GM21381 (cell line): ENCODE measurements around the gene TXNDC12.
A peak's percentile ranks its signal among the peaks of the same experiment; 100 is the strongest.
"Not testable (repeated sequence)": the region's sequence is repeated elsewhere in the genome, so short reads cannot be mapped to it uniquely, and the experiment has no call there.

Experiments
- ATAC-seq: cut with Tn5 transposase; IDR thresholded peaks from one replicate; pipeline ENCODE4 v1.9.1; 2021; ENCODE audit warnings: mild to moderate bottlenecking, moderate library complexity; ENCODE audit not compliant: unreplicated experiment

TXNDC12 gene

DNA sequence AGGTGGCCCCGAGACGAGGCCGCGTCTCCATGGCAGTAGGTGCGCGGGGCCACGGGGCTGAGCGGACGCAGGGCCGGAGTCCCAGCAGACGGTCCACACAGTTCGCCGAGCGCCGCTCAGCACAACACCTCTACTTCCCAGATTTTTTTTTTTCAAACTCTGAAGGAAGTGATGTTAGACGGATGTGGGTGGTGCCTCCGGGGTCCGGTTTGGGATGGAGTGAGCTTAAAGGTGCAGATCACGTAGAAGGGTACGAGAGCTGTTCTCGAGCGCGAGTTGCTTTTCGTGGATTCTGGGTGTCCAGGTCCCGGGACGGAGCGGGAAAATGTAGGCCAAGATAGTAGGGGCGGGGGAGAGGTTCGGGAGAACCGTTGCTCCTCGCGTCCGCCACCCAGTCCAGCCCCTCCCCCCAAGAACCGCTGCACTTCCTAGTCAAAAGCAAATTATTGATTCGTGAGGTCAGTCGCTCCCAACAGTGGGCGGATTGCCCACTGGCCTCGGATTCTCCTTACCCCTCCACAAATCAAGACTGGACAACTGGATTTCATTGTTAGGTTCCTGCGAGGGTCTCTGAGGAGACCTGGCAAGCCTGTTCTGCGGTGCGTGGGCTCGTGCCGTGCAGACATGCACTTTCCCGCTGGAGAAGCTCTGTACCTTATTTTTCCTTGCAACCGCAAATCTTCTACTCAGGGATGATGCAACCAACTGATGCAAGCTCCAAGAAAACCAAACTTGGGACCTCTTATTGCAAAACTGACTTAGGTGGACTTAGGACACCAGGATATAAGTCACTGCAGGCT lies at the start of gene TXNDC12:
TXNDC12 (minus strand) TSS at position 126 of the 800 bp plus-strand sequence; CDS start at position 31, 95 bp downstream.
- peak; percentile 42 for ATAC-seq

DNA sequence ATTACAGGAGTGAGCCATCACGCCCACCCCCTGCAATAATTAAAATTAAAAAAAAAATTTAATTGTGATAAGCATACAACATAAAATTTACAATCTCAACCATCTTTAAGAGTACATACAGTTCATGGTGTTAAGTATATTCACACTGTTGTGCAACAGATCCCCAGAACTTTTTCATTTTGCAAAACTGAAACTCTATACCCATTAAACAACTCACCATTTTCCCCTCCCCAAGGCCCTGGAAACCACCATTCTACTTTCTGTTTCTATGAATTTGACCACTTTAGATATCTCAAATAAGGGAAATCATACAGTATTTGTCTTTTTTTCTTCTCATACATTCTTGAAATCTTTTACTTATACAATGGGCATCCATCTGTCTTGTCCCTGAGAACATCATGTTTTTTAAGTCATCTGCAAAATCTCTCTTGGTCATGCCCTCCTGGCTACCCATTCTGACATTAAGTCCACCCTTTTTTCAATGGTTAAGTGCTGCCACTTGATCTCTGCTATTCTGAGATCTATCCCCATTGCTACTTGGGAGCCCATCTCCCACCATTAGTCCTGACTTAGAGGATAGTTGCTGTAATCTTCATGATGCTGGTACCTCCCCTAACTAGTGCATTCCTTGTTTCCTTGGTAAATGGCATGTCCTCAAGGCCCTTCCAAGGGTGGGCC lies 47.5 kb upstream of the TXNDC12 start:
- peak; percentile 75 for ATAC-seq

DNA sequence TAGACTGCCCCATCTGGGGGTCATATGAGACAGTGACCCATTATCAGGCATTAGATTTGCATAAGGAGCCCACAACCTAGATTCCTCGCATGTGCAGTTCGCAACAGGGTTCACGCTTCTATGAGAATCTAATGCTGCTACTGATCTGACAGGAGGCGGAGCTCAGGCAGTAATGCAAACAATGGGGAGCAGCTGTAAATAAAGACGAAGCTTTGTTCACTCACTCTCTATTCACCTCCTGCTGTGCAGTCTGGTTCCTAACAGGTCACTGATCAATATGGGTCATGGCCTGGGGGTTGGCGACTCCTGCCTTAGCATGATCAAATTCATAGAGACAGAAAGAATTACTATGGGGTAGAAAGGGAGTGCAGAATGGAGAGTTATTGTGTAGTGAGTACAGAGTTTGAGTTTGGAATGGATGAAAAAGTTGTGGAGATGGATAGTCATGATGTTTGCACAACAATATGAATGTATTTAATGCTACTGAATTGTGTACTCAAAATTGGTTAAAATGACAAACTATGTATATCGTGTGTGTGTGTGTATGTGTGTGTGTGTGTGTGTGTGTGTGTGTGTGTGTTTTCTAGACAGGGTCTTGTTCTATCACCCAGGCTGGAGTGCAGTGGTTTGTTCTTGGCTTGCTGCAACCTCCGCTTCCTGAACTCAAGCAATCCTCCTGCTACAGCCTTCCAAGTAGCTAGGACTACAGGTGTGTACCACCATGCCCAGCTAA lies 43.3 kb upstream of the TXNDC12 start:
- ATAC-seq: no peak

DNA sequence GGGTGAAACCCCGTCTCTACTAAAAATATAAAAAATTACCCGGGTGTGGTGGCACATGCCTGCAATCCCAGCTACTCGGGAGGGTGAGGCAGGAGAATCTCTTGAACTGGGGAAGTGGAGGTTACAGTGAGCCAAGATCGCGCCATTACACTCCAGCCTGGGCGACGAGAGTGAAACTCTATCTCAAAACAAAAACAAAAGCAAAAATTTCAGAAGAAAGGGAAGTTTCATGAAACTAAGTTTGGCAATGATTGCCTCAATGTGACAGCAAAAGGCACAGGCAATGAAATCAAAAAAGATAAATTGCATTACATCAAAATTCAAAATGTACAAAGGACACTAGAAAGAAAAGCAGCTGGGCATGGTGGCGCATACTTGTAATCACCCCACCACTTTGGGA lies 41.2 kb upstream of the TXNDC12 start:
- ATAC-seq: no peak

DNA sequence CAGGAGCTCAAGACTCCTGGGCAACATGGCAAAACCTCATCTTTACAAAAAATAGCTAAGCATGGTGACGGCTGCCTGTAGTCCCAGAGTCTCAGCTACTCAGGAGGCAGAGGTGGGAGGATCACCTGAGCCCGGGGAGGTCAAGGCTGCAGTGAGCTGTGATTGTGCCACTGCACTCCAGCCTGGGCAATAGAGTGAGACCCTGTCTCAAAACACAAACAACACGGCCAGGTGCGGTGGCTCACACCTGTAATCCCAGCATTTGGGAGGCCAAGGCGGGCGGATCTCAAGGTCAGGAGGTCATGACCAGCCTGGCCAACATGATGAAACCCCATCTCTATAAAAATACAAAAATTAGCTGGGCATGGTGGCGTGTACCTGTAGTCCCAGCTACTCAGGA lies 39.3 kb upstream of the TXNDC12 start:
- ATAC-seq: not testable (repeated sequence)

DNA sequence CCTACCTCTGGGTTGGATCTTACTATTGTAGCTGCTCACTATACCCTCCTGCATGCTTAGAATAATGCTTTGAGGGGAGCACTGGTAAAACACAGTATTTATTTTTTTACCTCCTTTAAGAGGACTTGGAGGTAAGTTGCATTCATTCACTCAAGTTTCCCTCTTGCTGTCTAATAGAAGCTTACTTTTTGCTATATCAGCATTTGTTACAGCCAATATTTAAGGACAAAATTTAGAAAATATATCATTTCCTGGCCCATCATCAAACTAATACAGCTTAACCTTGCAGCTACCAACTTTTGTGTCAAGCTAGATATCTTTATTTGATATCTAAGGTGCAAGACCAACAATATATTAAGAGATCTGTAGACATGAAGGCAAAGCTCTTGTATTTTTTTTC lies 32.9 kb upstream of the TXNDC12 start:
- not testable (repeated sequence) for ATAC-seq

DNA sequence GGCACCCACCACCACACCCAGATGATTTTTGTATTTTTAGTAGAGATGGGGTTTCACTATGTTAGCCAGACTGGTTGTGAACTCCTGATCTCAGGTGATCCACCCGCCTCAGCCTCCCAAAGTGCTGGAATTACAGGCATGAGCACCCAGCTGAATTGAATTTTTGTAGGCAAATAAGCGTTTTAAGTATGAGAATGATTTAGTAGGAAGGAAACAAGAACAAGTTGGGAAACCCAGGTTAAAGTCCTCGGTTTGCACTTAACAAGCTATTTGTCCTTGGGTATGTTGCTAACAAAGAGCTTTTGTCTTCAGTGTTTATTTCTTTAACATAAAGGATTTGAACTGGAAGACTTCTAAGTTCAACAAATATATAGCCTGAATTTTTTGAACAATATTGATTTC lies 25.0 kb upstream of the TXNDC12 start:
- no peak for ATAC-seq

DNA sequence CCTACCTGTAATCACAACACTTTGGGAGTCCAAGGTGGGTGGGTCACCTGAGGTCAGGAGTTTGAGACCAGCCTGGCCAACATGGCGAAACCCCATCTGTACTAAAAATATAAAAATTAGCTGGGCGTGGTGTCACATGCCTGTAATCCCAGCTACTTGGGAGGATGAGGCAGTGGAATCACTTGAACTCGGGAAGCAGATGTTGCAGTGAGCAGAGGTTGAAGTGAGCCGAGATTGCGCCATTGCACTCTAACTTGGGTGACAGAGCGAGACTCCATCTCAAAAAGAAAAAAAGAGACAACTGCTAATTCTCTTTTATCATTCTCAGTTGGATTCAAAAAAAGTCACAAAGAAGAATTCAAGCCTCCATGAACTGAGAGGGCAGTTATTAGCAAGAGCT lies 22.3 kb upstream of the TXNDC12 start:
- not testable (repeated sequence) for ATAC-seq

DNA sequence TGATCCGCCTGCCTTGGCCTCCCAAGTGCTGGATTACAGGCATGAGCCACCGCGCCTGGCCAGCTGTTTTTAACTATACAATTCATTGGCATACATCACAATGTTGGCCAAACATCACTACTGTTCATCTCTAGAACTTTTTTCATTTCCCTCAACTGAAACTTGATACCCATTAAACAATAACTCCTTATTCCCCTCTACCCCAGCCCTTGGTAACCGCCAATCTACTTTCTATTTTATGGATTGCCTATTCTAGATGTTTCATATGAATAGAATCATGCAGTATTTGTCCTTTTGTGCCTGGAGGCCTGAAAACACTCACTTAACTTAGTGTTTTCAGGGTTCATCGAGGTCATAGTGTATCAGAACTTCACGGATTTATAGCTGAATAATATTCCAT lies 17.3 kb upstream of the TXNDC12 start:
- ATAC-seq: no peak

DNA sequence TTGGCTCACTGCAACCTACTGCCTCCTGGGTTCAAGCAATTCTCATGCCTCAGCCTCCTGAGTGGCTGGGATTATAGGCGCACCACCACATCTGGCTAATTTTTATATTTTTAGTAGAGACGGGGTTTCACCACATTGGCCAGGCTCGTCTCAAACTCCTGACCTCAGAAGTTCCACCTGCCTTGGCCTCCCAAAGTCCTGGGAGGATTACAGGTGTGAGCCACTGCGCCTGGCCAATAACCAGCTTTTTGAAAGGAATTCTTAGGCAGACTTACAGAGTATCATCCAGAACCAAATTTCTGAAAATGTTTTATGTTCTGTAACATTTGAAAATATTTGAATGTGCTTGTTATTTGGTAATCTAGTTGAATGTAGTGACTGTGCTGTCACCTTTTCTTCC lies 15.7 kb upstream of the TXNDC12 start:
- ATAC-seq: no peak

DNA sequence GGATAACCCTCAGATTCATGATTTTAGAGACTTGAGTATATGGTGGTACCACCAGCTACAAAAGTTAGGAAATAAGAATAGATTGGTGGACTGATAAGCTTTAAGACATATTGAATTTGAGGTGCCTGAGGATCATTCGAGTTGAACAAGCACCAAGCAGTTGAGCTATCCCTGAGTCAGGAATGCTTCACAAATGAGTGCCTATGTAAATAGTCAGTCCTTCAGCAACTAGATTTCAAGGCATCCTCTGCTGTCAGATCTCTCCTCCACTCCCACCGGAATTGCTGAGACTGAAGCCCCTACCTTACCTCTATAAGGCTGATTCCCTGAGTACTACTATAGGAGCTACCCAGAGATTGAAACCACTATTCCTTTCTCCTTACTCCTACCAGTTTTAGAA lies 8.2 kb upstream of the TXNDC12 start:
- ATAC-seq: no peak

DNA sequence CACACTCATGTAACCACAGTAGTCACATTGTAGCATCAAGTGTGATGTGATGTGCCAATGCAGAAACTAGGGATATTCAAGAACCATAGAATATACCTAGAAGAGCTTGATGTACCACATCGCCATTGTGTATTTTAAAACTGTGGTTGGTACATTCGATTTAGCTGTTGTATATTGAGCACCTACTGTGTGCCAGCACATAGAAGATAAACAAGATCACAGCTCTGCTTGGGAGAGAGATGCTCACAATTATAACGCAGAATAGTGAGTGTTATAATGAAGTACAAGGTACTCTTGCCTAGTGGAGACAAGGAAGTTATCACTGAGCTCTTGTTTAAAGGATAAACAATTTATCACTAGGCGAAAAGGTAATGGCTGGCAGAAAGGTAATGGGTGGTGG lies 5.8 kb upstream of the TXNDC12 start:
- no peak for ATAC-seq

DNA sequence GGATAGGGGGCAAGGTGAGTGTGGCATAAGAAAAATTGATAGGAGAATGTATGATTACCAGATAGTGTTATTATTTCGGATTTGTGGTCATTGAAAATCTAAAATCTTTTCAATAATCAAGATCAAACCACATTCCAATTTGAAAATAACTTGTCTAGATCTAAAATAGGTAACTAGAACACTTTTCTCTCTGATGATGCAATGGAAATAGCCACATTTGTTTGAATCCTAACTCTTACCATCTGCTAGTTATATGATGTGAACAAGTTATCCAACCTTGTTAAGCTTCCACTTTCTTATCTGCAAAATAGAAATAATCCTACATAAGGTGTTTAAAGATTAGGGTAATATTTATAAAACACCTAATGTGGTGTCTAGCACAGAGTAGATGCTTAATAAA lies 4.9 kb upstream of the TXNDC12 start:
- ATAC-seq: no peak

DNA sequence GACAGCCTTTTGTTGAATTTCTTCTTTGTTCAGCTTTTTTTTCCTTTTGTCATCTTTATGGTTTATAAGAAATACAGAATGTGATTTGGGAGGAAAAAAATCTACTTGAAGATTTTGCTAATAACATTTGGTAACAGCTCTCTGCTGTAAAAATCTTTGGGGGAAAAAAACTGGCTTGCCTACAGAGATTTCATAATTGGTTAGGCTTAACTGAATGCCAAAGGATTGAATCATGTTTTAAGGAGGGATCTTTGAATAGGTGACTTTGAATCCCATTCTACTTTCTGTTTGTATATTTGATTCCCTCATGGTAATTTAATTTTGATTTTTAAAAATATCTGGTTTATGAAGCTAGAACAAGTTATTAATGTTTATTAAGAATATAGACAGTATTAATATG lies 4.3 kb upstream of the TXNDC12 start:
- no peak for ATAC-seq

DNA sequence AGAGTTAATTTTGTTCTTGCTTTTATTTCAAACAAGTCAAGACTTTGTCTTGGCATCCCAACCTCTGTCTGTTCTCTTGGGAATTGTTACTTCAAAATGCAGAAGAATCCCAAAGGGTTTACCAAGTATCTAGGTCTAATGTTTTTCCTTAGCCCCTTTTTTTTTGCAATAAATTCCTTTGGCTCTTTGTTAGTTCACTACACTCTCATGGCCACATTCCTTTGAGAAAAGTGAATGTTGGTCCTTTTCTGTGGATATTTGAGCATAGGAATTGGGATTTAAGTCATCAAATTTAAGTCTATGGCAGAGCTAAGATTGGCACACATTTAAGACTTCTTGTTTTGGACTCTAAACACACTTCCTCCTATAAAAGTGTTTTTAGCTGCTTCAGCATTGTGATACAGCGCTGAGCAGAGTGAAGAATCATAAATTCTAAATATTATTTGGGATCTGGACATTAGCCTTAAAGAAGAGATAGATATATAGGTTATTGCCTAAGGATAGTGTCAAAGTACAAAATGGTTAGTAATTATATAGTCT lies 3.0 kb upstream of the TXNDC12 start:
- no peak for ATAC-seq

DNA sequence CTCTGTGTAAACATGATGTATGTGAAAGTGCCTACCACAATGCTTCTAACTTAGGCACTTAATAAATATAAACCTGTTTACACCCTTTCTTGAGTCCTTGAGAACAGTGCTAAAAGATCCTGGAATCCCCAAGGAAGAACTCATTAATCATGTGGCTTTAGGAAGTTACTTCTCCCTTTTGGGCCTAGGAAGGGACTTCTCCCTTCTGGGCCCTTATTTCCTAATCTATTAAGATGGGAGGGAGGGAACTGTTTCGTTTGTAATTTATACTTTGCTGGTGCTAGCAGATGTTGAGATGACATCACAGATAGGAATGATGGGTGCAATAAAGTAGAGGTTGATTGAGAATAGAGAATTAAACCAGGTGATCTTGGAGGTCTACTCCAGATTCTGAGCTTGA lies 2.3 kb upstream of the TXNDC12 start:
- no peak for ATAC-seq

DNA sequence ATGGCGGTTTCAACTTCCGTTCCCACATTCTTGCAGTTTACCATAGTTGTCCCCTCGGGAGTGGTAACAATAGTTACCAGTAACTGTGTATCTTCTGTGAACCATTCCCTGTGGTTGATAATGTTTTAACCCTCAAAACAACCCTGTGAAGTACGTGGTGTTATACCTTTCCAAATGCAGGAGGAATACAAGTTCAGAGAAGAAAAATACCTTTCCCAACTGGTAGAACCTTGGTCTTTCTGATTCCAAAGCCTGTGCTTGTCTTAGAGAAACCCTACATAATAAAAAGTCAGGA lies 1.9 kb upstream of the TXNDC12 start:
- peak; percentile 40 for ATAC-seq

DNA sequence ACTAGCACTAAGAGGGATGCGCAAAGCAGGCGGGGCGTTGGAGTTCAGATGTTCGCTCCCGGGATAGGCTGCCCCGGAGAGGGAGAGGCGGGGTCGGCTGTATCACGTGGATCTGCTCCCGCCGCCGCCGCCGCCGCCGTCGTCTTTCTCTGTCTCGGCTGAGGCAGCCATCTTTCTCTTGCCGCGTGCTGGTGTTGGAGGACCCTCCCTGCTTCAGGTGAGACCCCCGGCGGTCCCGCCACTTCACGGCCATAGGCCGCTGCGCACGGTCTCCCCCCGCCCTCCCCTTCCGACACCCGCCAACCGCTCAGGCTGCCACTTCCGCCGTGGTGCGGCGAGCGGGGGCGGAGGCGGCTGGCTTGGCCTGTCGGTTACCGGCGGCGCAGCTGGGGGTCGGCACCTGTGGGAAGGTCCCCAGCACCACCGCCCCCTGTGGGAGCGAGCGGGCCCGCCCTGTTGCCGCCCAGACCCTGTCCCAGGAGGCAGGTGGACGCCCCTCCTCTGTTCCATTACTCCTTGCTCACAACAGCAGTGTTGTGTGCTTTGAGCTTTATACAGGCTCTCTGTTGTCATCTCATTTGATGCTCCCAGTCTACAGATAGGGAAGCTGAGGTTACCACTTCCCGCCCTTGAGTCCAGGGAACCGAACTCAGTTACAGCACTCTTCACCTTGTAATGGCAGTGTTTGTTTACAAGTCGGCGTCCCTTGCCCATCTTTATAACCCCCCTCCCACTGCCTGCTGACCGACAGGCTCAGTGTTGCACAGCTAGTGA lies 1.4 kb upstream of the TXNDC12 start, which contains the start of gene BTF3L4:
BTF3L4 (plus strand) TSS at position 133 of the 774 bp plus-strand sequence. CDS start 3,553 bp downstream, outside the sequence.
- peak; percentile 79 for ATAC-seq

DNA sequence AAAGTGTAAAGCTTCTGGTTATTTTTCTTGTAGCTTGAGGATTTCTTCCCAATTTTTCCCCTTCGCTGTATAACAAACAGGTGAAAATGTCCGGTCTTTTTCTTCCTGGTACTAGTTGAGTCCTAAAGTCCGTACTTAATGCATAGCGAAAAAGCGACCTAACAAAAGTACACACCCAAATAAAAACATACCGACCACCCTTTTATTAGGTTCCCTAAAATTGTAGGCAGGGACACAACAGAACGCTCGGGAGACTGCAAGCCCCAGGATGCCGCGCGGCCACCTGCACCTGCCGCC lies 823 bp upstream of the TXNDC12 start:
- ATAC-seq: no peak

DNA sequence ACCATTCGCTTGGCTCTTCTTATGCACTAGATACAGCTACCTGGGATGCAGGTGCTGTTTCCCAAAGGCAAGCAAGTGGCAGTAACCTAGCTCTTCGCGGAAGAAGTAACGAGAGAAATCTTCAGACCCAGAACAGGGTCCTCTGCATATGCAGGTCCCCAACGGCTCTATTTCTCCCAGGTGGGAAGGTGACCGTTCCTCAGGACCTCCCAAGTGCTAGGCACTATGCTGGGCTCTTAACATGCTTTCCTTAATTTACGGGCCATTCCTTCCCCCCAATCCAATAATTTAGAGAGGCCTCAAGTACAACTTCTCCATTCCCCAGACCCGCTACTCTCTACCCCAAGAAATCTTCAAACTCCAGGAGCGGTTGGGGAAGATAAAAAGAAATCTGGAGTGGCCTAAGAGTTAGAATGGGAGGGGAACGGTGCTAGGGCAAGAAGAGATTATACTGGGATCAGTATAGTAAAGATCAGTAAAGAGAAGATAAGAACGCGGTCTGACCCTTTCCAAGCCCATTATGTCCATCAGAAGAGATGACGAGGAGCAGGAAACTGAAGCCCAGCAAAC lies 410 bp downstream of the TXNDC12 start:
- ATAC-seq: no peak

DNA sequence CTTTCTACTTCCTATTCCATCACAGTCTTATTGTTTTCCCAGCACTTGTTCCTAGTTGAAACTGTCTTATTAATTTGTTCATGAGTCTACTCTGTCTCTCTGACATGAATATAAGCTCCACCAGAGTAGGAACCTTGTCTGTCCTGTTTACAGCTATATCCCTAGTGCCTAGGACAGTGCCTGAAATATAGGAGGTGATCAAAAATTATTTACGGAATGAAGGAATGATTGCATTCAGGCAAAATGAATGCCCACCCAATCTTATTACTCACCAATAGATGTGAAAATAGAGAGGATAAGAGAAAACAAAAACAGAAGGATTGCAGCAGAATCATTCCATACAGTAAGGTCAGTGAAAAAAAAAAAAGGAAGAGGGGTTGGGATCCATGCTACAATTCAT lies 1.1 kb downstream of the TXNDC12 start:
- no peak for ATAC-seq
